DND-41 (cell line): ENCODE measurements around the gene MAST3.

Experiments
- ATAC-seq: fragments of 200-7000 bp; cut with Tn5 transposase; 3 replicates; pipeline ENCODE4 v1.9.1; 2021; ENCODE audit warnings: low read depth; ENCODE audit not compliant: insufficient read depth
- DNase-seq: peaks from one replicate; pipeline ENCODE4 v3.0.0-alpha.2; 2020
- H2AFZ ChIP-seq: 2 replicates; pipeline ENCODE4 v1.6.0; 2012; ENCODE audit warnings: low read depth, low read length
- H3K27ac ChIP-seq: 2 replicates; pipeline ENCODE4 v1.5.1; 2012; ENCODE audit warnings: low read length, inconsistent platforms
- H3K27me3 ChIP-seq: fragments of 200-600 bp; sonication (generic); 2 replicates; pipeline ENCODE4 v1.6.0; 2012; ENCODE audit warnings: low read length, mild to moderate bottlenecking, inconsistent platforms; ENCODE audit not compliant: insufficient read depth, poor library complexity
- H3K36me3 ChIP-seq: 2 replicates; pipeline ENCODE4 v1.5.1; 2012; ENCODE audit warnings: low read length, inconsistent platforms; ENCODE audit not compliant: insufficient read depth
- H3K4me1 ChIP-seq: 2 replicates; pipeline ENCODE4 v1.5.1; 2012; ENCODE audit warnings: mild to moderate bottlenecking, low read length; ENCODE audit not compliant: insufficient read depth
- H3K4me2 ChIP-seq: 2 replicates; pipeline ENCODE4 v1.6.0; 2012; ENCODE audit warnings: mild to moderate bottlenecking, moderate library complexity, low read length, inconsistent platforms; ENCODE audit not compliant: insufficient read depth
- H3K4me3 ChIP-seq, 2 experiments: fragments of 200-600 bp in 1 of 2; shearing (Covaris generic) in 1 of 2; 2 replicates each; pipeline ENCODE4 v1.5.1; 2012 to 2016; ENCODE audit warnings: inconsistent platforms in 2 of 2, low read length in 2 of 2, mild to moderate bottlenecking in 2 of 2, low read depth in 1 of 2, moderate library complexity in 1 of 2
- H3K79me2 ChIP-seq: 2 replicates; pipeline ENCODE4 v1.6.0; 2012; ENCODE audit warnings: low read length, inconsistent platforms; ENCODE audit not compliant: insufficient read depth
- H3K9ac ChIP-seq: 2 replicates; pipeline ENCODE4 v1.6.0; 2012; ENCODE audit warnings: low read depth, mild to moderate bottlenecking, inconsistent platforms, low read length, moderate library complexity
- H3K9me3 ChIP-seq: 2 replicates; pipeline ENCODE4 v1.5.1; 2012; ENCODE audit warnings: low read length, moderate library complexity, mild to moderate bottlenecking, inconsistent platforms; ENCODE audit not compliant: insufficient read depth, severe bottlenecking
- H4K20me1 ChIP-seq: 2 replicates; pipeline ENCODE4 v1.6.0; 2012; ENCODE audit warnings: low read length; ENCODE audit not compliant: insufficient read depth
- EZH2 ChIP-seq: IDR thresholded peaks from 3 replicates; pipeline ENCODE4 v1.6.1; 2012; ENCODE audit warnings: borderline replicate concordance, low read depth, mild to moderate bottlenecking, moderate library complexity, low read length, inconsistent platforms; ENCODE audit not compliant: severe bottlenecking
- TF ChIP-seq, protein P1 (sequence below): IDR thresholded peaks from 2 replicates; pipeline ENCODE4 v1.5.1; 2012; ENCODE audit warnings: borderline replicate concordance, low read length, moderate library complexity, mild to moderate bottlenecking; ENCODE audit not compliant: poor library complexity, severe bottlenecking; ENCODE audit errors: extremely low read depth

The MAST3 gene

GRCh38 chr19:18143902-18144301, 46.3 kb downstream of the MAST3 start:
- Histone ChIP-seq H3K4me2 (no peak overlapping the region), H3K36me3 (peaks cover 4% of the 10 kb centered on the region; the same call in 1 of the 2 replicates), H3K9ac (no peak overlapping the region), H3K27me3 (no peaks in the 10 kb centered on the region), H2AFZ (no peak overlapping the region), H3K9me3 (no peaks in the 10 kb centered on the region), H4K20me1 (no peaks in the 10 kb centered on the region), H3K79me2 (no peaks in the 10 kb centered on the region), H3K4me3 (no peak overlapping the region), H3K27ac (no peak overlapping the region), H3K4me1 (no peaks in the 10 kb centered on the region)
- ATAC-seq (no peak), DNase-seq (no peak)
- TF ChIP-seq, protein P1, sequence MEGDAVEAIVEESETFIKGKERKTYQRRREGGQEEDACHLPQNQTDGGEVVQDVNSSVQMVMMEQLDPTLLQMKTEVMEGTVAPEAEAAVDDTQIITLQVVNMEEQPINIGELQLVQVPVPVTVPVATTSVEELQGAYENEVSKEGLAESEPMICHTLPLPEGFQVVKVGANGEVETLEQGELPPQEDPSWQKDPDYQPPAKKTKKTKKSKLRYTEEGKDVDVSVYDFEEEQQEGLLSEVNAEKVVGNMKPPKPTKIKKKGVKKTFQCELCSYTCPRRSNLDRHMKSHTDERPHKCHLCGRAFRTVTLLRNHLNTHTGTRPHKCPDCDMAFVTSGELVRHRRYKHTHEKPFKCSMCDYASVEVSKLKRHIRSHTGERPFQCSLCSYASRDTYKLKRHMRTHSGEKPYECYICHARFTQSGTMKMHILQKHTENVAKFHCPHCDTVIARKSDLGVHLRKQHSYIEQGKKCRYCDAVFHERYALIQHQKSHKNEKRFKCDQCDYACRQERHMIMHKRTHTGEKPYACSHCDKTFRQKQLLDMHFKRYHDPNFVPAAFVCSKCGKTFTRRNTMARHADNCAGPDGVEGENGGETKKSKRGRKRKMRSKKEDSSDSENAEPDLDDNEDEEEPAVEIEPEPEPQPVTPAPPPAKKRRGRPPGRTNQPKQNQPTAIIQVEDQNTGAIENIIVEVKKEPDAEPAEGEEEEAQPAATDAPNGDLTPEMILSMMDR, result no peak
- TF ChIP-seq EZH2, result no peak

DNA sequence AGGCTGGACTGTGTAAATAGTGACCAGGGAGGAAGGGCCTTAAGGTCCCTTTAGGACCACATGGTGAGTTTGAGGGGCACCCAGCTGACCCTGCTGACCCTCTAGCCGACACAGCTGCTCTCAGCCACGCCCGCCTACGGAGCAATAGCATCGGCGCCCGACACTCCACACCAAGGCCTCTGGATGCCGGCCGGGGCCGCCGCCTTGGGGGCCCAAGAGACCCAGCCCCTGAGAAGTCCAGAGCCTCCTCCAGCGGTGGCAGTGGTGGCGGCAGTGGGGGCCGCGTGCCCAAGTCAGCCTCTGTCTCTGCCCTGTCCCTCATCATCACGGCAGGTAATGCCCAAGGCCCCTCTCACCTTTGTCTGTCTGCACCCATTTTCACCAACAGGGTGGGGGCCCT, 46.8 kb downstream of the MAST3 start:
- H4K20me1 ChIP-seq, result no peaks in the 10 kb centered on the region
- no peak for TF ChIP-seq EZH2
- TF ChIP-seq, protein P1, result no peak
- no peak overlapping the region for H3K4me3 ChIP-seq
- no peak overlapping the region for H2AFZ ChIP-seq
- no peaks in the 10 kb centered on the region for H3K27me3 ChIP-seq
- no peaks in the 10 kb centered on the region for H3K4me1 ChIP-seq
- H3K27ac ChIP-seq, result no peak overlapping the region
- peaks cover 4% of the 10 kb centered on the region; the same call in 1 of the 2 replicates for H3K36me3 ChIP-seq
- no peak overlapping the region for H3K4me2 ChIP-seq
- H3K9ac ChIP-seq, result no peak overlapping the region
- DNase-seq, result no peak
- no peaks in the 10 kb centered on the region for H3K9me3 ChIP-seq
- H3K79me2 ChIP-seq, result no peaks in the 10 kb centered on the region
- no peak for ATAC-seq

DNA sequence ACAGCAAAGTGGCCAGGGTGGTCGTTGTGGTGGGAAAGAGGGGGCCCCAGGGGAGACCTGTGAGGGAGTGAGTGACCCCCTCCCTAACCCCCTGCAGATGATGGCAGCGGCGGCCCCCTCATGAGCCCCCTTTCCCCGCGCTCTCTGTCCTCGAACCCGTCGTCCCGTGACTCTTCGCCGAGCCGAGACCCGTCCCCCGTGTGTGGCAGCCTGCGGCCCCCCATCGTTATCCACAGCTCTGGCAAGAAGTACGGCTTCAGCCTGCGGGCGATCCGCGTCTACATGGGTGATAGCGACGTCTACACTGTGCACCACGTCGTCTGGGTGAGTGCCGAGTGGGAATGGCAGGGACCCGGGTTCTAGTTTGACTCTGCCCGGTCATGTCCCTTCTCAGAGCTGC, 47.3 kb downstream of the MAST3 start:
- Histone ChIP-seq H3K36me3 (peaks cover 4% of the 10 kb centered on the region; the same call in 1 of the 2 replicates), H3K9ac (no peak overlapping the region), H3K27me3 (no peaks in the 10 kb centered on the region), H3K4me1 (no peaks in the 10 kb centered on the region), H2AFZ (no peak overlapping the region), H4K20me1 (no peaks in the 10 kb centered on the region), H3K4me3 (no peak overlapping the region), H3K9me3 (no peaks in the 10 kb centered on the region), H3K4me2 (no peak overlapping the region), H3K79me2 (no peaks in the 10 kb centered on the region), H3K27ac (no peak overlapping the region)
- ATAC-seq (no peak), DNase-seq (no peak)
- TF ChIP-seq, protein P1, result no peak
- no peak for TF ChIP-seq EZH2

DNA sequence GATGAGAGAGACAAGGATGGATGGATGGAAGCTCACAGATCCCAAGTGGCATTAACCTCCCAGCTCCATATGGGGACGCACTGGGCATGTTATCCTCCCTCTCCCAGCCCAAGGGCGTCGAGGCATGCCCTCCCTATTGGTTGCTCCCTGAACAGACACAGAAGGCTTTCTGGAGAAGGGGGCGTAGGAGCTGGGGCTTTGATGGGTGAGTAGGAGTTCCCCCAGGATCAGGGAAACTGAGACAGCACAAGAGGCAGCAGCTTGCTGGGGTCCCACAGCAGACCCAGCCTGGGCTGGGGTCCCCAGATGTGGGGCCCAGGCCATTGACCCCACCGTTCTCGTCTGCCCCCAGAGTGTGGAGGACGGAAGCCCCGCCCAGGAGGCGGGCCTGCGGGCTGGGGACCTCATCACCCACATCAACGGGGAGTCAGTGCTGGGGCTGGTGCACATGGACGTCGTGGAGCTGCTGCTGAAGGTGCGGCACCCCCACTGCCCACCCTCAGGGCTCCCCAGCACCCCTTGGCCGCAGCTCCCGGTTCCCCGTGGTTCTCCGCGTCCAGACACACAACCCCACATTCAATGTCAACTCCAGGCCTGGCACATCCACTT, 47.9 kb downstream of the MAST3 start:
- no peak for DNase-seq
- H3K4me2 ChIP-seq, result no peak overlapping the region

More for the DNA sequence above, 47.9 kb downstream of the MAST3 start:
- H2AFZ ChIP-seq, result no peak overlapping the region
- ATAC-seq, result no peak
- H3K79me2 ChIP-seq, result no peaks in the 10 kb centered on the region
- H4K20me1 ChIP-seq, result no peaks in the 10 kb centered on the region
- no peaks in the 10 kb centered on the region for H3K4me1 ChIP-seq
- no peaks in the 10 kb centered on the region for H3K27me3 ChIP-seq
- no peak overlapping the region for H3K4me3 ChIP-seq
- peaks cover 4% of the 10 kb centered on the region; the same call in 1 of the 2 replicates for H3K36me3 ChIP-seq
- TF ChIP-seq EZH2, result no peak
- TF ChIP-seq, protein P1, result no peak
- H3K27ac ChIP-seq, result no peak overlapping the region
- H3K9me3 ChIP-seq, result no peaks in the 10 kb centered on the region
- H3K9ac ChIP-seq, result no peak overlapping the region
